ENCODE results near the gene AIF1L.

DNA sequence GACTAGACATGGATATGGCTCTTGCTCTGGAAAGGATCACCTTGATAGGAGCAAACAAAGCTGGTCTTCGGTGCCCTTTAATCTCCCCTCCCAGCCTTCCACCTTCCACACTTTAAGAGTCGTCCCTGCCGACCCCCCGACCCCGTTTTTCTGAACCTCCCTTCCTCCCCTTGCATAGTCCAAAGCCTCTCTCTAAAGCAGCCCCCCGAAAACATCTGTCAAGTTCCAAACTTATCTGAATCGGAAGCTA, 28.6 kb downstream of the AIF1L start:
- TF ChIP-seq, protein P1, sequence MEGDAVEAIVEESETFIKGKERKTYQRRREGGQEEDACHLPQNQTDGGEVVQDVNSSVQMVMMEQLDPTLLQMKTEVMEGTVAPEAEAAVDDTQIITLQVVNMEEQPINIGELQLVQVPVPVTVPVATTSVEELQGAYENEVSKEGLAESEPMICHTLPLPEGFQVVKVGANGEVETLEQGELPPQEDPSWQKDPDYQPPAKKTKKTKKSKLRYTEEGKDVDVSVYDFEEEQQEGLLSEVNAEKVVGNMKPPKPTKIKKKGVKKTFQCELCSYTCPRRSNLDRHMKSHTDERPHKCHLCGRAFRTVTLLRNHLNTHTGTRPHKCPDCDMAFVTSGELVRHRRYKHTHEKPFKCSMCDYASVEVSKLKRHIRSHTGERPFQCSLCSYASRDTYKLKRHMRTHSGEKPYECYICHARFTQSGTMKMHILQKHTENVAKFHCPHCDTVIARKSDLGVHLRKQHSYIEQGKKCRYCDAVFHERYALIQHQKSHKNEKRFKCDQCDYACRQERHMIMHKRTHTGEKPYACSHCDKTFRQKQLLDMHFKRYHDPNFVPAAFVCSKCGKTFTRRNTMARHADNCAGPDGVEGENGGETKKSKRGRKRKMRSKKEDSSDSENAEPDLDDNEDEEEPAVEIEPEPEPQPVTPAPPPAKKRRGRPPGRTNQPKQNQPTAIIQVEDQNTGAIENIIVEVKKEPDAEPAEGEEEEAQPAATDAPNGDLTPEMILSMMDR (IDR thresholded peaks at IDR 0.05; ENCODE audit: low read length): no peak
- TF ChIP-seq EZH2phosphoT487 (IDR thresholded peaks at IDR 0.05; ENCODE audit: low read length): no peak

All from MM.1S (cell line).